SU-DHL-6 (cell line): ENCODE data around the gene FNIP2.

Source experiments
- H2AFZ ChIP-seq: fragments of 200-600 bp; sonication (generic); 2 replicates; pipeline ENCODE4 v1.6.1; 2014; ENCODE audit warnings: low read depth, mild to moderate bottlenecking, moderate library complexity, mixed read lengths, antibody characterized with exemption, low read length; ENCODE audit not compliant: severe bottlenecking
- H3F3A ChIP-seq: fragments of 200-600 bp; shearing (Covaris generic); 2 replicates; pipeline ENCODE4 v1.6.0; 2016; ENCODE audit warnings: antibody characterized with exemption, mild to moderate bottlenecking; ENCODE audit not compliant: insufficient read depth
- H3K27ac ChIP-seq: fragments of 200-600 bp; sonication (generic); 2 replicates; pipeline ENCODE4 v1.5.1; 2016; ENCODE audit warnings: low read depth, mild to moderate bottlenecking, low read length, moderate library complexity, mixed read lengths
- H3K27me3 ChIP-seq: fragments of 200-600 bp; sonication (generic), shearing (Covaris generic); 2 replicates; pipeline ENCODE4 v1.6.0; 2014; ENCODE audit warnings: mild to moderate bottlenecking, low read length
- H3K36me3 ChIP-seq: fragments of 200-600 bp; sonication (generic); 2 replicates; pipeline ENCODE4 v1.6.1; 2014; ENCODE audit warnings: mild to moderate bottlenecking, low read length, mixed read lengths
- H3K4me2 ChIP-seq: fragments of 300-600, 200-600 bp; shearing (Covaris generic), sonication (generic); 2 replicates; pipeline ENCODE4 v1.6.0; 2014; ENCODE audit warnings: low read length, low read depth, mild to moderate bottlenecking; ENCODE audit not compliant: poor library complexity, severe bottlenecking
- H3K4me3 ChIP-seq: fragments of 200-600 bp; sonication (generic); 2 replicates; pipeline ENCODE4 v1.5.1; 2014; ENCODE audit warnings: antibody characterized with exemption, low read length, mild to moderate bottlenecking, mixed read lengths; ENCODE audit not compliant: insufficient read depth, poor library complexity, severe bottlenecking
- H3K79me2 ChIP-seq: fragments of 200-600 bp; sonication (generic); 2 replicates; pipeline ENCODE4 v1.6.1; 2014; ENCODE audit warnings: mild to moderate bottlenecking, low read length, moderate library complexity; ENCODE audit not compliant: insufficient read depth
- H3K9ac ChIP-seq: fragments of 200-600 bp; sonication (generic); 2 replicates; pipeline ENCODE4 v1.7.0; 2014; ENCODE audit warnings: mild to moderate bottlenecking, low read length
- H3K9me2 ChIP-seq: fragments of 200-600 bp; sonication (generic); replicated peaks from 2 replicates; pipeline ENCODE4 v1.6.1; 2014; ENCODE audit warnings: low read length; ENCODE audit not compliant: insufficient read depth
- H3K9me3 ChIP-seq: fragments of 200-600 bp; sonication (generic); 2 replicates; pipeline ENCODE4 v1.6.1; 2014; ENCODE audit warnings: low read length, mixed read lengths; ENCODE audit not compliant: insufficient read depth
- H4K20me1 ChIP-seq: fragments of 200-600 bp; sonication (generic); 2 replicates; pipeline ENCODE4 v1.6.1; 2014; ENCODE audit warnings: low read depth, mild to moderate bottlenecking, antibody characterized with exemption, low read length, moderate library complexity, mixed read lengths
- CTCF ChIP-seq: fragments of 200-600 bp; sonication (generic); IDR thresholded peaks from one replicate; pipeline ENCODE4 v1.5.1; 2017; ENCODE audit warnings: antibody characterized with exemption, mild to moderate bottlenecking, low read length, moderate library complexity; ENCODE audit not compliant: insufficient read depth, poor library complexity, severe bottlenecking
- EZH2phosphoT487 ChIP-seq: fragments of 200-600 bp; sonication (generic), shearing (Covaris generic); conservative IDR thresholded peaks from 2 replicates; pipeline ENCODE4 v1.6.1; 2018; ENCODE audit warnings: mild to moderate bottlenecking, antibody characterized with exemption, low read length, moderate library complexity, mixed read lengths

Gene FNIP2

DNA sequence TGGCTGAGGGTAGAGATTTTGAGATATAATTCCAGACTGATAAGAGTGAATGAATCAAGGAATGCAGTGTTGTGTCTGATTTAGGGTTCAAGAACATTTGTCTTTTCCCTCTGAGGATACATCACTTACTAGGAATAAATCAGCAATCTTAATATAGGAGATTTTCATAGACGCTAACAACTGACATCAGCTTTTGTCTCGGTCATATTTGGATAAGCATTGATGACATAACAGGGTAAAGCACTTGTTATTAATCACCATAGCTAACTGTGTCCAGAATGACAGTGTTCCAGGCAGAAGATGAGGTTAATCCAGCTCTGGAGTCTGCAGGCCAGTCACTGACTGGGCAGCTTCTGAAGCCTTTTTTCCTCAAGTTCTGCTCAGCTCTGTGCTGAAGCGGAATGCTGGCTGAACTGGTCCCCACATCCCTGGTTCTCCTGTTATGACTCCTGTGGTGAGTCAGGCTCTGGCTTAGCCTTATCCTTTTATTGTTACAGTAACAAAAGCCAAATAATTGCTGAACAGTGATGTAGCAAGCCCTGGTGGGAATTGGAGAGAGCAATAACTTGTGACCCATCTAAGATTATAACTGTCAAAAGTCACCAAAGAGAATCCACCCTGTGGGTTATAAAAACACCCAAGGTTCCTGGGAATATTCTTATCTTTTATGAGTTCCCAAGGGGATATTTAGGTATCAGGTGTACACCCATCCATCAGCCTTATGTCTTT, 41.8 kb downstream of the FNIP2 start:
- no peaks in the 10 kb centered on the region for H3K36me3 ChIP-seq
- H4K20me1 ChIP-seq, result 0 out of 2 replicates have a peak, but pooled peaks cover 2% of the 10 kb centered on the region
- H3K79me2 ChIP-seq, result no peaks in the 10 kb centered on the region
- H3K27ac ChIP-seq, result no peak overlapping the region
- no peaks in the 10 kb centered on the region for H3F3A ChIP-seq
- no peak for TF ChIP-seq CTCF
- TF ChIP-seq EZH2phosphoT487, result no peak
- H3K4me2 ChIP-seq, result no peak overlapping the region
- H3K9me3 ChIP-seq, result no peaks in the 10 kb centered on the region
- no peak overlapping the region for H2AFZ ChIP-seq
- H3K4me3 ChIP-seq, result no peak overlapping the region
- H3K9me2 ChIP-seq, result no peaks in the 10 kb centered on the region
- H3K27me3 ChIP-seq, result no peaks in the 10 kb centered on the region
- no peak overlapping the region for H3K9ac ChIP-seq

- Histone ChIP-seq H3K4me3 (no peak overlapping the region), H4K20me1 (0 out of 2 replicates have a peak, but pooled peaks cover 2% of the 10 kb centered on the region), H3K27me3 (no peaks in the 10 kb centered on the region), H3K9me3 (no peaks in the 10 kb centered on the region), H3K4me2 (no peak overlapping the region), H2AFZ (no peak overlapping the region), H3K9ac (no peak overlapping the region), H3K9me2 (no peaks in the 10 kb centered on the region), H3K27ac (no peak overlapping the region), H3F3A (no peaks in the 10 kb centered on the region), H3K36me3 (no peaks in the 10 kb centered on the region), H3K79me2 (no peaks in the 10 kb centered on the region)
- TF ChIP-seq EZH2phosphoT487 (no peak), CTCF (no peak)
Observed at GRCh38 chr4:158811216-158811540, 42.4 kb downstream of the FNIP2 start.

- no peaks in the 10 kb centered on the region for H3K79me2 ChIP-seq
- H3K4me2 ChIP-seq, result no peak overlapping the region
- H3K27me3 ChIP-seq, result no peaks in the 10 kb centered on the region
- TF ChIP-seq CTCF, result no peak
- TF ChIP-seq EZH2phosphoT487, result no peak
- no peak overlapping the region for H3K4me3 ChIP-seq
- no peak overlapping the region for H2AFZ ChIP-seq
- H3K9ac ChIP-seq, result no peak overlapping the region
- no peak overlapping the region for H3K27ac ChIP-seq
- no peaks in the 10 kb centered on the region for H3F3A ChIP-seq
- H3K9me2 ChIP-seq, result no peaks in the 10 kb centered on the region
- no peaks in the 10 kb centered on the region for H3K9me3 ChIP-seq
- H3K36me3 ChIP-seq, result no peaks in the 10 kb centered on the region
- 0 out of 2 replicates have a peak, but pooled peaks cover 2% of the 10 kb centered on the region for H4K20me1 ChIP-seq
Observed at GRCh38 chr4:158811704-158812103, 42.9 kb downstream of the FNIP2 start.
